ENCODE measurements around the gene WDR72. TPM values are rescaled to one million over a fixed set of nuclear protein-coding genes. Genes with fewer than 3 reads are reported as not detected.
A peak's percentile ranks its signal among the peaks of the same experiment; 100 is the strongest.

The WDR72 gene
- total RNA-seq, 2 donors from 2014 or later: 4.1 to 12.2 TPM

DNA sequence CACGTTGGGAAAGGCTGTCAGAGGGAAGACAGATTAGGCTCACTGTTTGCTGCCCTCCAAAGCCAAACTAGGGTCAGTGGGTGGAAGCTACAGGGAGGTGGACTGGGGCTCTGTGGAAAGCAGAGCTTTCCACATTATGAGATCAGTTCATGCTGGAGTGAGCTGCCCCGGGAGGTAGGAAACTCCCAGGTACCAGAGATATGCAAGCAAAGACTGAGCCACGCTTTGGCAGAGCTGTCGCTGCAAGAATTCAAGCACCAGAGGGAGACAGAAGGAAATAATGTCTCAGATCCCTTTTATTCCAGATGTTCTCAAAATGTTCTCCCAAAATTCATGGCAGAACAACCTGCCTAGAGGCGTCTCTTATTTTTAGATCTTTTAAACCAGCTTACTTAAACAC, 286.6 kb downstream of the WDR72 start:
- no peaks in the 10 kb centered on the region for H3K9me3 ChIP-seq (ENCODE audit: control insufficient read depth, low read length)
- Mint-ChIP-seq H3K9me3 (peaks cover 5% of the 10 kb centered on the region), H3K27ac (no peak overlapping the region), H3K27me3 (ENCODE audit: insufficient read depth) (no peaks in the 10 kb centered on the region), H3K4me3 (no peak overlapping the region), H3K36me3 (ENCODE audit: low read depth) (no peaks in the 10 kb centered on the region), H3K4me1 (peaks cover 17% of the 10 kb centered on the region)
- 50 to 75% methylated on average over 3 to 5 of the region's 5 CpGs for WGBS, 2 experiments (ENCODE audit: insufficient coverage in 1 of 2, insufficient read length in 1 of 2)
- H3K4me1 ChIP-seq (ENCODE audit: control insufficient read depth, insufficient read depth, low read length): peaks cover 5% of the 10 kb centered on the region
- no peaks in the 10 kb centered on the region for H3K36me3 ChIP-seq (ENCODE audit: control insufficient read depth, insufficient read depth, low read length)
- no peak overlapping the region for H3K4me3 ChIP-seq (ENCODE audit: low read length)
- DNase-seq: peak; percentile 58
- H3K27me3 ChIP-seq (ENCODE audit: control insufficient read depth, insufficient read depth, low read length, poor library complexity, severe bottlenecking): no peaks in the 10 kb centered on the region
- peak; percentile 51 for TF ChIP-seq CTCF (conservative IDR thresholded peaks at IDR 0.05)
- H3K9ac ChIP-seq (ENCODE audit: extremely low read depth, low read length, poor library complexity, severe bottlenecking): no peak overlapping the region
- H3K27ac ChIP-seq (ENCODE audit: low read depth, low read length): no peak overlapping the region

GRCh38 chr15:53472210-53472609, 287.3 kb downstream of the WDR72 start:
- DNase-seq: no peak
- H3K9me3 Mint-ChIP-seq: peaks cover 5% of the 10 kb centered on the region
- Histone ChIP-seq H3K27me3 (ENCODE audit: control insufficient read depth, insufficient read depth, low read length, poor library complexity, severe bottlenecking) (no peaks in the 10 kb centered on the region), H3K9me3 (ENCODE audit: control insufficient read depth, low read length) (no peaks in the 10 kb centered on the region), H3K27ac (ENCODE audit: low read depth, low read length) (no peak overlapping the region), H3K9ac (ENCODE audit: extremely low read depth, low read length, poor library complexity, severe bottlenecking) (no peak overlapping the region), H3K4me3 (ENCODE audit: low read length) (no peak overlapping the region), H3K36me3 (ENCODE audit: control insufficient read depth, insufficient read depth, low read length) (no peaks in the 10 kb centered on the region), H3K4me1 (ENCODE audit: control insufficient read depth, insufficient read depth, low read length) (peaks cover 5% of the 10 kb centered on the region)
- WGBS, 2 experiments (ENCODE audit: insufficient coverage in 1 of 2, insufficient read length in 1 of 2): 96% methylated on average over 3 of the region's 3 CpGs; no CpG with 5 or more reads in 1 of the 2 experiments
- no peak overlapping the region for H3K27ac Mint-ChIP-seq
- no peaks in the 10 kb centered on the region for H3K36me3 Mint-ChIP-seq (ENCODE audit: low read depth)
- no peak overlapping the region for H3K4me3 Mint-ChIP-seq
- no peaks in the 10 kb centered on the region for H3K27me3 Mint-ChIP-seq (ENCODE audit: insufficient read depth)
- peaks cover 17% of the 10 kb centered on the region for H3K4me1 Mint-ChIP-seq
- no peak for TF ChIP-seq CTCF (conservative IDR thresholded peaks at IDR 0.05)

GRCh38 chr15:53470743-53471142, 288.7 kb downstream of the WDR72 start:
- Histone ChIP-seq H3K36me3 (ENCODE audit: control insufficient read depth, insufficient read depth, low read length) (no peaks in the 10 kb centered on the region), H3K9ac (ENCODE audit: extremely low read depth, low read length, poor library complexity, severe bottlenecking) (no peak overlapping the region), H3K27me3 (ENCODE audit: control insufficient read depth, insufficient read depth, low read length, poor library complexity, severe bottlenecking) (no peaks in the 10 kb centered on the region), H3K27ac (ENCODE audit: low read depth, low read length) (no peak overlapping the region), H3K9me3 (ENCODE audit: control insufficient read depth, low read length) (no peaks in the 10 kb centered on the region), H3K4me3 (ENCODE audit: low read length) (no peak overlapping the region), H3K4me1 (ENCODE audit: control insufficient read depth, insufficient read depth, low read length) (peaks cover 5% of the 10 kb centered on the region)
- Mint-ChIP-seq H3K27me3 (ENCODE audit: insufficient read depth) (no peaks in the 10 kb centered on the region), H3K27ac (no peak overlapping the region), H3K9me3 (peaks cover 5% of the 10 kb centered on the region), H3K4me3 (no peak overlapping the region), H3K4me1 (peaks cover 17% of the 10 kb centered on the region), H3K36me3 (ENCODE audit: low read depth) (no peaks in the 10 kb centered on the region)
- no peak for TF ChIP-seq CTCF (conservative IDR thresholded peaks at IDR 0.05)
- 100% methylated on average over 3 of the region's 4 CpGs; no CpG with 5 or more reads in 1 of the 2 experiments for WGBS, 2 experiments (ENCODE audit: insufficient coverage in 1 of 2, insufficient read length in 1 of 2)
- no peak for DNase-seq

Data from endodermal cell (in vitro differentiated cells).